Measurements from ENCODE around the gene ZSCAN12.
A peak's percentile ranks its signal among the peaks of the same experiment; 100 is the strongest.
"Not testable (repeated sequence)": the region's sequence is repeated elsewhere in the genome, so short reads cannot be mapped to it uniquely, and the experiment has no call there.

ZSCAN12 gene

GRCh38 chr6:28393912-28394662, 5.5 kb downstream of the ZSCAN12 start:
- DNase-seq = no peak

GRCh38 chr6:28390688-28391087, 8.9 kb downstream of the ZSCAN12 start:
- DNase-seq = no peak

GRCh38 chr6:28384143-28384533, 15.4 kb downstream of the ZSCAN12 start:
- no peak for DNase-seq

GRCh38 chr6:28383235-28384142, 16.1 kb downstream of the ZSCAN12 start:
- DNase-seq = peak; percentile 95

- DNase-seq = no peak
Observed at GRCh38 chr6:28380381-28380780, 19.2 kb downstream of the ZSCAN12 start.

GRCh38 chr6:28378644-28379043, 20.9 kb downstream of the ZSCAN12 start:
- no peak for DNase-seq

- no peak for DNase-seq
Observed at GRCh38 chr6:28377879-28378278, 21.7 kb downstream of the ZSCAN12 start.

- no peak for DNase-seq
Observed at GRCh38 chr6:28373925-28374324, 25.6 kb downstream of the ZSCAN12 start.

GRCh38 chr6:28371706-28372451, 27.7 kb downstream of the ZSCAN12 start:
- DNase-seq = no peak

GRCh38 chr6:28371280-28371679, 28.3 kb downstream of the ZSCAN12 start:
- no peak for DNase-seq

GRCh38 chr6:28370440-28370839, 29.1 kb downstream of the ZSCAN12 start:
- DNase-seq = no peak

GRCh38 chr6:28369463-28369862, 30.1 kb downstream of the ZSCAN12 start:
- no peak for DNase-seq

GRCh38 chr6:28368522-28368921, 31.0 kb downstream of the ZSCAN12 start:
- DNase-seq = no peak

- not testable (repeated sequence) for DNase-seq
Observed at GRCh38 chr6:28365590-28365989, 34.0 kb downstream of the ZSCAN12 start.

- no peak for DNase-seq
Observed at GRCh38 chr6:28360961-28361360, 38.6 kb downstream of the ZSCAN12 start.

GRCh38 chr6:28359562-28359961, 40.0 kb downstream of the ZSCAN12 start:
- not testable (repeated sequence) for DNase-seq

GRCh38 chr6:28357036-28357435, 42.5 kb downstream of the ZSCAN12 start:
- no peak for DNase-seq

- no peak for DNase-seq
Observed at GRCh38 chr6:28356666-28357020, 42.9 kb downstream of the ZSCAN12 start.

- peak; percentile 85 for DNase-seq
Observed at GRCh38 chr6:28355743-28356665, 43.5 kb downstream of the ZSCAN12 start.

- DNase-seq = no peak
Observed at GRCh38 chr6:28354688-28355554, 44.6 kb downstream of the ZSCAN12 start.

All from retina (tissue), 1 donor.